GM10266 (cell line): Measurements from ENCODE around the gene S1PR4.
"Not testable (repeated sequence)": the region's sequence is repeated elsewhere in the genome, so short reads cannot be mapped to it uniquely, and the experiment has no call there.

ENCODE experiments used
- DNase-seq: peaks from one replicate; pipeline ENCODE4 v3.0.0; 2012; ENCODE audit errors: extremely low spot score
- CTCF ChIP-seq: IDR thresholded peaks from 2 replicates; pipeline ENCODE4 v1.5.1; 2012; ENCODE audit warnings: mild to moderate bottlenecking, low read depth; ENCODE audit not compliant: control insufficient read depth, insufficient read depth; ENCODE audit errors: missing control alignments

The S1PR4 gene

GRCh38 chr19:3188627-3189596 lies 10.3 kb downstream of the S1PR4 start:
- no peak for DNase-seq
- TF ChIP-seq CTCF, result no peak

- TF ChIP-seq CTCF, result no peak
- DNase-seq, result no peak
These were observed 11.3 kb downstream of the S1PR4 start for GRCh38 chr19:3189702-3190469.

GRCh38 chr19:3190470-3190770 lies 11.9 kb downstream of the S1PR4 start:
- TF ChIP-seq CTCF, result no peak
- DNase-seq, result no peak

- no peak for TF ChIP-seq CTCF
- DNase-seq, result no peak
These were observed 12.6 kb downstream of the S1PR4 start for GRCh38 chr19:3190921-3191805.

- DNase-seq, result not testable (repeated sequence)
These were observed 13.2 kb downstream of the S1PR4 start for GRCh38 chr19:3191806-3192104.

GRCh38 chr19:3192228-3192635 lies 13.7 kb downstream of the S1PR4 start:
- no peak for TF ChIP-seq CTCF
- DNase-seq, result no peak

- TF ChIP-seq CTCF, result no peak
- no peak for DNase-seq
These were observed 14.1 kb downstream of the S1PR4 start for GRCh38 chr19:3192684-3193083.
